WTC11 (cell line): ENCODE data around the gene CAPN9. TPM values are rescaled to one million over a fixed set of nuclear protein-coding genes. Genes with fewer than 3 reads are reported as not detected.

Source experiments
- ATAC-seq: fragments of 200-7000 bp; cut with Tn5 transposase; 2 replicates; pipeline ENCODE4 v1.10.0; 2021; ENCODE audit warnings: mild to moderate bottlenecking, moderate library complexity
- CTCF ChIA-PET: fragments of 300-600 bp; sonication (Branson Sonifier 250); formaldehyde crosslinking; loops from one replicate; lab custom pipeline; 2021; ENCODE audit warnings: antibody characterized with exemption; lab: Charles Lee
- POLR2A ChIA-PET: fragments of 350-600 bp; sonication (Branson Sonifier 250); formaldehyde crosslinking; loops from one replicate; lab custom pipeline; 2021; ENCODE audit warnings: antibody characterized with exemption; lab: Charles Lee
- DNase-seq: peaks from one replicate; pipeline ENCODE4 v3.0.0; 2021; ENCODE audit warnings: low spot score
- H3K27ac Mint-ChIP-seq: 2 replicates; pipeline ENCODE4 v1.8.0; 2021; ENCODE audit warnings: mixed read lengths
- H3K27me3 Mint-ChIP-seq: 2 replicates; pipeline ENCODE4 v1.8.0; 2021; ENCODE audit warnings: low read depth, mild to moderate bottlenecking, moderate library complexity, mixed read lengths
- H3K36me3 Mint-ChIP-seq: 2 replicates; pipeline ENCODE4 v1.8.0; 2021; ENCODE audit warnings: mixed read lengths
- H3K4me1 Mint-ChIP-seq: 2 replicates; pipeline ENCODE4 v1.8.0; 2022; ENCODE audit warnings: mixed read lengths
- H3K4me3 Mint-ChIP-seq: 2 replicates; pipeline ENCODE4 v1.8.0; 2021; ENCODE audit warnings: mild to moderate bottlenecking, moderate library complexity, mixed read lengths
- H3K9me3 Mint-ChIP-seq: 2 replicates; pipeline ENCODE4 v1.8.0; 2021; ENCODE audit warnings: mixed read lengths
- CREM ChIP-seq: sonication (generic); formaldehyde crosslinking; IDR thresholded peaks from 2 replicates; pipeline ENCODE4 v1.8.1; 2022; ENCODE audit warnings: mild to moderate bottlenecking, missing genetic modification reagents, moderate library complexity
- GABPB1 ChIP-seq: sonication (generic); formaldehyde crosslinking; IDR thresholded peaks from 2 replicates; pipeline ENCODE4 v1.8.1; 2023; ENCODE audit warnings: mild to moderate bottlenecking, missing genetic modification reagents
- IRF2 ChIP-seq: sonication (generic); formaldehyde crosslinking; IDR thresholded peaks from 2 replicates; pipeline ENCODE4 v1.8.0; 2022; ENCODE audit warnings: low read depth, missing genetic modification reagents, borderline replicate concordance
- JAZF1 ChIP-seq: fragments of 250-450 bp; sonication (Bioruptor Pico); IDR thresholded peaks from 2 replicates; pipeline ENCODE4 v1.9.0; 2021; ENCODE audit warnings: moderate library complexity, mild to moderate bottlenecking, inconsistent platforms
- KAT7 ChIP-seq: sonication (generic); formaldehyde crosslinking; IDR thresholded peaks from 2 replicates; pipeline ENCODE4 v1.8.1; 2023; ENCODE audit warnings: missing genetic modification reagents, mild to moderate bottlenecking, borderline replicate concordance
- NFATC4 ChIP-seq: fragments of 250-450 bp; sonication (Bioruptor Pico); IDR thresholded peaks from 2 replicates; pipeline ENCODE4 v1.9.0; 2021; ENCODE audit warnings: mild to moderate bottlenecking
- SMAD4 ChIP-seq: sonication (generic); formaldehyde crosslinking; IDR thresholded peaks from 2 replicates; pipeline ENCODE4 v1.8.0; 2022; ENCODE audit warnings: mild to moderate bottlenecking, missing genetic modification reagents
- TEAD1 ChIP-seq: sonication (generic); formaldehyde crosslinking; IDR thresholded peaks from 2 replicates; pipeline ENCODE4 v1.8.0; 2022; ENCODE audit warnings: mild to moderate bottlenecking, missing genetic modification reagents
- ZNF138 ChIP-seq: sonication (generic); formaldehyde crosslinking; conservative IDR thresholded peaks from 2 replicates; pipeline ENCODE4 v1.8.1; 2022; ENCODE audit warnings: mild to moderate bottlenecking, moderate library complexity, missing genetic modification reagents
- ZNF219 ChIP-seq: sonication (generic); formaldehyde crosslinking; IDR thresholded peaks from 2 replicates; pipeline ENCODE4 v1.8.0; 2023; ENCODE audit warnings: missing genetic modification reagents, mild to moderate bottlenecking, borderline replicate concordance
- ZNF263 ChIP-seq: sonication (generic); formaldehyde crosslinking; IDR thresholded peaks from 2 replicates; pipeline ENCODE4 v1.8.1; 2022; ENCODE audit warnings: low read depth, mild to moderate bottlenecking, moderate library complexity, missing genetic modification reagents
- ZNF423 ChIP-seq: fragments of 250-450 bp; sonication (Bioruptor Pico); IDR thresholded peaks from 2 replicates; pipeline ENCODE4 v2.1.2; 2022; ENCODE audit warnings: mild to moderate bottlenecking, moderate library complexity
- total RNA-seq: library from RNA; stranded (reverse); gene quantifications from 3 replicates; pipeline ENCODE4 v1.2.3, GENCODE V29; 2021
- TF ChIP-seq, protein P1 (sequence below): sonication (generic); formaldehyde crosslinking; IDR thresholded peaks from 2 replicates; pipeline ENCODE4 v1.8.0; 2022; ENCODE audit warnings: mild to moderate bottlenecking, missing genetic modification reagents
- TF ChIP-seq, protein P2 (sequence below): fragments of 250-450 bp; sonication (Bioruptor Pico); conservative IDR thresholded peaks from 2 replicates; pipeline ENCODE4 v1.9.0; 2021; ENCODE audit warnings: mild to moderate bottlenecking
- TF ChIP-seq, protein P3 (sequence below): sonication (generic); formaldehyde crosslinking; IDR thresholded peaks from 2 replicates; pipeline ENCODE4 v1.8.1; 2023; ENCODE audit warnings: mild to moderate bottlenecking, missing genetic modification reagents
- TF ChIP-seq, protein P4 (sequence below): sonication (generic); formaldehyde crosslinking; IDR thresholded peaks from 2 replicates; pipeline ENCODE4 v1.8.1; 2022; ENCODE audit warnings: mild to moderate bottlenecking, moderate library complexity, missing genetic modification reagents
- TF ChIP-seq, protein P5 (sequence below): sonication (generic); formaldehyde crosslinking; IDR thresholded peaks from 2 replicates; pipeline ENCODE4 v1.8.0; 2023; ENCODE audit warnings: missing genetic modification reagents, mild to moderate bottlenecking, borderline replicate concordance
- TF ChIP-seq, protein P6 (sequence below): sonication (generic); formaldehyde crosslinking; IDR thresholded peaks from 2 replicates; pipeline ENCODE4 v1.8.0; 2023; ENCODE audit warnings: mild to moderate bottlenecking, missing genetic modification reagents

Gene CAPN9
- total RNA-seq, 1 experiment from 2014 or later: not detected

DNA sequence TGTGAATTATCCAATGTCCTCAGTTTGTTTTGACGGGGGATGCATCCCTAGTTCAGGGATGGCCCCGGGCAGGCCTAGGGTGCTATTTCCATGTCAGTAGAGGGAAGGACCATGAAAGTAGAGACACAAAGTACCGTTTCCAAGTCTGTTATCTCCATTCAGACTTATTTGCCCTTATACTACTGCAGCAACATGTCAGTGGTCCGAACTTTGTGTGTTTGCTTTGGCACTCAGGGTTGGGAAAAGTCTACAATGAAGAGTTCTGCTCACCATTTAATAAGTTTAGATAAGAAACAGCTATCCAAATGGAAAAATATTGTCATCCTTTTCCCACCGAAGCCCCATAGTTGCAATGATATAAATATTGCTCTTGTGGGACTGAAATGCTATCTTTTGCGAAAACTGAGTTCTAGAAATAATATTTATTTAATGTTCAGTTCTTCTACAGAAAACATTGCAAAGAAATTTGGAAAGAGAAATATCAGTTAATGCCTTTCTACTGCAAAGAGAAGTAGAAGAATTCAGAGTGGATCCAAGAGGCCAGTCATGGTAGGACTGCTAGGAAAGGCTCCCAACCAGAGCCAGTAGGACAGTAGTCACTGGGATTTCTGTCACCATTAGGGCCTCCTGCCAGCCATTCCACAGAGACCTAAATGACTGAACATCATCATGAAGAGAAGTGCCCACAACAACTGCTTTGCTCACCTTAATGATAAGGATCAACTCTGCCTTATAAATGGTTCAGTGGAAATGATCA lies 21.8 kb upstream of the CAPN9 start:
- H3K4me1 Mint-ChIP-seq: peaks cover 19% of the 10 kb centered on the region
- DNase-seq: no peak
- H3K4me3 Mint-ChIP-seq: no peak overlapping the region
- peaks cover 19% of the 10 kb centered on the region for H3K36me3 Mint-ChIP-seq
- TF ChIP-seq ZNF423 (CRISPR knock-in tag): no peak
- no peak for TF ChIP-seq KAT7
- TF ChIP-seq, protein P1, sequence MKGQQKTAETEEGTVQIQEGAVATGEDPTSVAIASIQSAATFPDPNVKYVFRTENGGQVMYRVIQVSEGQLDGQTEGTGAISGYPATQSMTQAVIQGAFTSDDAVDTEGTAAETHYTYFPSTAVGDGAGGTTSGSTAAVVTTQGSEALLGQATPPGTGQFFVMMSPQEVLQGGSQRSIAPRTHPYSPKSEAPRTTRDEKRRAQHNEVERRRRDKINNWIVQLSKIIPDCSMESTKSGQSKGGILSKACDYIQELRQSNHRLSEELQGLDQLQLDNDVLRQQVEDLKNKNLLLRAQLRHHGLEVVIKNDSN: no peak
- TF ChIP-seq ZNF219: no peak
- TF ChIP-seq SMAD4: no peak
- TF ChIP-seq IRF2 (CRISPR knock-in tag): no peak
- TF ChIP-seq NFATC4 (CRISPR knock-in tag): no peak
- TF ChIP-seq, protein P2, sequence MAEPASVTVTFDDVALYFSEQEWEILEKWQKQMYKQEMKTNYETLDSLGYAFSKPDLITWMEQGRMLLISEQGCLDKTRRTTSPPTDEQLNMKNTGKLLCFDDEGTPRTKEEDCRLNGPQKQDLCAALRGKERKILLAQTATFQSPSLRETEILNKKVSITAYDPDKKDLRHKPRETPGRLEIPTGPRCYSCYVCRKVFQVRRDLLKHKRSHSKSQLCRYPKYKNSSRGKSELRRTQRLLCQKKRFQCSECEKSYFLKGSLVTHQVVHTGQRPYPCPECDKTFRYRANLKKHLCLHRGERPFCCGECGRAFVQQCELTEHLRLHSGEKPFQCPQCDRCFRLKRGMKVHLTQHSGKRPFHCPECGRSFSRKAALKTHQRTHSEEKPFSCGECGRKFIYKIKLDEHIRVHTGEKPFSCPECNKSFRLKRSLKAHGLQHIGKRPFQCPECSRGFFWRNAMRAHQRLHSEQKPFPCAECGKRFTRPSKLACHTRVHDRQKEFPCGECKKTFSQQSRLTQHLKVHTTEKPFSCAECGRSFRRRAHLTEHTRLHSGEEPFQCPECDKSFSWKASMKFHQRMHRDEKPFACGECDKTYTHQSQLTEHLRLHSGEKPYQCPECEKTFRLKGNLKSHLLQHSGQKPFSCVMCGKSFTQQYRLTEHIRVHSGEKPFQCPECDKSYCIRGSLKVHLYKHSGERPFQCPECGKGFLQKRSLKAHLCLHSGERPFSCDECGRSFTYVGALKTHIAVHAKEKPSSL (CRISPR knock-in tag): no peak
- no peak for TF ChIP-seq ZNF138 (CRISPR knock-in tag)
- TF ChIP-seq ZNF263 (CRISPR knock-in tag): no peak
- TF ChIP-seq, all 79 proteins: peak for 0
- H3K27me3 Mint-ChIP-seq: peaks cover 12% of the 10 kb centered on the region
- ChIA-PET POLR2A (no interaction called here), CTCF (no interaction called here)
- ATAC-seq: no peak
- H3K9me3 Mint-ChIP-seq: peaks cover 30% of the 10 kb centered on the region
- no peak overlapping the region for H3K27ac Mint-ChIP-seq

DNA sequence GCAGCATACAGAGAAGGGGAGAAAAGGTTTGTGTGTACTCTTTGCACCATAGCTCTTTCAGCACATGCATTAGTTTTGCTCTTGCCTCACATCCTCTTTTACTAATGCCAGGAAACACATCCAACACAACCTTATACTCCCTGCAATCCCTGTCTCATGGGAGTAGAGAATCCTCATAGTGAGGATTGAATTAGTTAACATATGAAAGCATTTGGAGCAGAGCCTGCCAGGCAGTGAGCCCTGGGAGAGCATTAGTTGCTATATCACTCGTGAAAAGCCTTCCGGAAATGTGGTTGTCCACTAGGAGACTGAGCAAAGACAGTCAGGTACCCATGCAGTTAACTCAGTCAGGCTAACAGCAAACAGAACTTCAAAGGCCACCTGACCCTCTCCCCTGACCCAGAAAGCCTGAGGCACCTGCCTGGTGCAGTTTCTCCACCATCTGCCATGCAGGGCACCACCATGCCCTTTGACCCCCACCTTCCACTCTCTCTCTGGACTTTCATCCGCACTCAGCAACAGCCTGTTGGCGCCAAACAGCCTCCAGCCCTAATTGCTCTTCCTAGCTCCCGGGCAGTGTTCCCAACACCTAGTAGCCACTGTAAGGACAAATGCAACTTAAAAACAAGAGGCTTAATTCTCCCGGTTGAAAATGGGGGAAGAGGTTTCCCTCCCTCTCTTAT lies 18.3 kb upstream of the CAPN9 start:
- POLR2A ChIA-PET: no interaction called here
- no peak for DNase-seq
- peak; percentile 79 for ATAC-seq
- peaks cover 19% of the 10 kb centered on the region for H3K4me1 Mint-ChIP-seq
- TF ChIP-seq, protein P3, sequence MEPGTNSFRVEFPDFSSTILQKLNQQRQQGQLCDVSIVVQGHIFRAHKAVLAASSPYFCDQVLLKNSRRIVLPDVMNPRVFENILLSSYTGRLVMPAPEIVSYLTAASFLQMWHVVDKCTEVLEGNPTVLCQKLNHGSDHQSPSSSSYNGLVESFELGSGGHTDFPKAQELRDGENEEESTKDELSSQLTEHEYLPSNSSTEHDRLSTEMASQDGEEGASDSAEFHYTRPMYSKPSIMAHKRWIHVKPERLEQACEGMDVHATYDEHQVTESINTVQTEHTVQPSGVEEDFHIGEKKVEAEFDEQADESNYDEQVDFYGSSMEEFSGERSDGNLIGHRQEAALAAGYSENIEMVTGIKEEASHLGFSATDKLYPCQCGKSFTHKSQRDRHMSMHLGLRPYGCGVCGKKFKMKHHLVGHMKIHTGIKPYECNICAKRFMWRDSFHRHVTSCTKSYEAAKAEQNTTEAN (CRISPR knock-in tag): no peak
- TF ChIP-seq GABPB1 (CRISPR knock-in tag) (peak; percentile 69), CREM (CRISPR knock-in tag) (no peak)
- TF ChIP-seq, all 79 proteins: peak for 1
- Mint-ChIP-seq H3K36me3 (no peaks in the 10 kb centered on the region), H3K27ac (no peak overlapping the region; the same call in 1 of the 2 replicates), H3K27me3 (peaks cover 4% of the 10 kb centered on the region; the same call in 1 of the 2 replicates), H3K9me3 (0 out of 2 replicates have a peak, but pooled peaks cover 4% of the 10 kb centered on the region), H3K4me3 (no peak overlapping the region)
- CTCF ChIA-PET: interaction anchor here (1.6 kb wide), 1 partner anchor 31 kb away, joined by 3 read pairs; no protein-coding TSS in a partner anchor

DNA sequence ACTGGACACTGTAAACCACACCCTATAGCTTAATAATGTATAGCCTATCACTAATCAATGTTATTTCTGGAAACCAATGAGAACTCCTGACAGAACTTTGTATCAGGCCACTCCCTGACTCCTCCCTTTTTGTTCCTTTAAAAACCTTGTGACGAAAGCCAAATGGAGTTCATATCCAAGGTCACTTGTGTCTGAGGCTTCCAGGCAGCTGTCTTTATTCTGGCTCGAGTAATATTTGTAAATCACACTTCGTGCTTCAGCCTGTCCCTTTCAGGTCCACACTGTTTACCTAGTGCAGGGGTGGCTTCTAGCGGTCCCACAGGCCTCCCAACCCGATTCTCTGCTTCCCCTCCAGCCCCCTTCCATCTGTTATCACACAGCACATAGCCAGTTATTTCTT lies 16.2 kb upstream of the CAPN9 start:
- DNase-seq (no peak), ATAC-seq (no peak)
- Mint-ChIP-seq H3K4me1 (peaks cover 22% of the 10 kb centered on the region), H3K9me3 (0 out of 2 replicates have a peak, but pooled peaks cover 4% of the 10 kb centered on the region), H3K4me3 (no peak overlapping the region), H3K27ac (no peak overlapping the region), H3K36me3 (no peaks in the 10 kb centered on the region), H3K27me3 (peaks cover 7% of the 10 kb centered on the region)
- ChIA-PET POLR2A (no interaction called here), CTCF (no interaction called here)
- no peak for TF ChIP-seq JAZF1 (CRISPR knock-in tag)
- TF ChIP-seq, protein P4, sequence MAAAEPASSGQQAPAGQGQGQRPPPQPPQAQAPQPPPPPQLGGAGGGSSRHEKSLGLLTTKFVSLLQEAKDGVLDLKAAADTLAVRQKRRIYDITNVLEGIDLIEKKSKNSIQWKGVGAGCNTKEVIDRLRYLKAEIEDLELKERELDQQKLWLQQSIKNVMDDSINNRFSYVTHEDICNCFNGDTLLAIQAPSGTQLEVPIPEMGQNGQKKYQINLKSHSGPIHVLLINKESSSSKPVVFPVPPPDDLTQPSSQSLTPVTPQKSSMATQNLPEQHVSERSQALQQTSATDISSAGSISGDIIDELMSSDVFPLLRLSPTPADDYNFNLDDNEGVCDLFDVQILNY: no peak
- TF ChIP-seq, protein P5, sequence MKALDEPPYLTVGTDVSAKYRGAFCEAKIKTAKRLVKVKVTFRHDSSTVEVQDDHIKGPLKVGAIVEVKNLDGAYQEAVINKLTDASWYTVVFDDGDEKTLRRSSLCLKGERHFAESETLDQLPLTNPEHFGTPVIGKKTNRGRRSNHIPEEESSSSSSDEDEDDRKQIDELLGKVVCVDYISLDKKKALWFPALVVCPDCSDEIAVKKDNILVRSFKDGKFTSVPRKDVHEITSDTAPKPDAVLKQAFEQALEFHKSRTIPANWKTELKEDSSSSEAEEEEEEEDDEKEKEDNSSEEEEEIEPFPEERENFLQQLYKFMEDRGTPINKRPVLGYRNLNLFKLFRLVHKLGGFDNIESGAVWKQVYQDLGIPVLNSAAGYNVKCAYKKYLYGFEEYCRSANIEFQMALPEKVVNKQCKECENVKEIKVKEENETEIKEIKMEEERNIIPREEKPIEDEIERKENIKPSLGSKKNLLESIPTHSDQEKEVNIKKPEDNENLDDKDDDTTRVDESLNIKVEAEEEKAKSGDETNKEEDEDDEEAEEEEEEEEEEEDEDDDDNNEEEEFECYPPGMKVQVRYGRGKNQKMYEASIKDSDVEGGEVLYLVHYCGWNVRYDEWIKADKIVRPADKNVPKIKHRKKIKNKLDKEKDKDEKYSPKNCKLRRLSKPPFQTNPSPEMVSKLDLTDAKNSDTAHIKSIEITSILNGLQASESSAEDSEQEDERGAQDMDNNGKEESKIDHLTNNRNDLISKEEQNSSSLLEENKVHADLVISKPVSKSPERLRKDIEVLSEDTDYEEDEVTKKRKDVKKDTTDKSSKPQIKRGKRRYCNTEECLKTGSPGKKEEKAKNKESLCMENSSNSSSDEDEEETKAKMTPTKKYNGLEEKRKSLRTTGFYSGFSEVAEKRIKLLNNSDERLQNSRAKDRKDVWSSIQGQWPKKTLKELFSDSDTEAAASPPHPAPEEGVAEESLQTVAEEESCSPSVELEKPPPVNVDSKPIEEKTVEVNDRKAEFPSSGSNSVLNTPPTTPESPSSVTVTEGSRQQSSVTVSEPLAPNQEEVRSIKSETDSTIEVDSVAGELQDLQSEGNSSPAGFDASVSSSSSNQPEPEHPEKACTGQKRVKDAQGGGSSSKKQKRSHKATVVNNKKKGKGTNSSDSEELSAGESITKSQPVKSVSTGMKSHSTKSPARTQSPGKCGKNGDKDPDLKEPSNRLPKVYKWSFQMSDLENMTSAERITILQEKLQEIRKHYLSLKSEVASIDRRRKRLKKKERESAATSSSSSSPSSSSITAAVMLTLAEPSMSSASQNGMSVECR (CRISPR knock-in tag): no peak
- TF ChIP-seq, protein P6, sequence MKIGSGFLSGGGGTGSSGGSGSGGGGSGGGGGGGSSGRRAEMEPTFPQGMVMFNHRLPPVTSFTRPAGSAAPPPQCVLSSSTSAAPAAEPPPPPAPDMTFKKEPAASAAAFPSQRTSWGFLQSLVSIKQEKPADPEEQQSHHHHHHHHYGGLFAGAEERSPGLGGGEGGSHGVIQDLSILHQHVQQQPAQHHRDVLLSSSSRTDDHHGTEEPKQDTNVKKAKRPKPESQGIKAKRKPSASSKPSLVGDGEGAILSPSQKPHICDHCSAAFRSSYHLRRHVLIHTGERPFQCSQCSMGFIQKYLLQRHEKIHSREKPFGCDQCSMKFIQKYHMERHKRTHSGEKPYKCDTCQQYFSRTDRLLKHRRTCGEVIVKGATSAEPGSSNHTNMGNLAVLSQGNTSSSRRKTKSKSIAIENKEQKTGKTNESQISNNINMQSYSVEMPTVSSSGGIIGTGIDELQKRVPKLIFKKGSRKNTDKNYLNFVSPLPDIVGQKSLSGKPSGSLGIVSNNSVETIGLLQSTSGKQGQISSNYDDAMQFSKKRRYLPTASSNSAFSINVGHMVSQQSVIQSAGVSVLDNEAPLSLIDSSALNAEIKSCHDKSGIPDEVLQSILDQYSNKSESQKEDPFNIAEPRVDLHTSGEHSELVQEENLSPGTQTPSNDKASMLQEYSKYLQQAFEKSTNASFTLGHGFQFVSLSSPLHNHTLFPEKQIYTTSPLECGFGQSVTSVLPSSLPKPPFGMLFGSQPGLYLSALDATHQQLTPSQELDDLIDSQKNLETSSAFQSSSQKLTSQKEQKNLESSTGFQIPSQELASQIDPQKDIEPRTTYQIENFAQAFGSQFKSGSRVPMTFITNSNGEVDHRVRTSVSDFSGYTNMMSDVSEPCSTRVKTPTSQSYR (CRISPR knock-in tag): no peak
- no peak for TF ChIP-seq TEAD1 (CRISPR knock-in tag)
- no peak for TF ChIP-seq IRF2 (CRISPR knock-in tag)
